Hepatocyte (in vitro differentiated cells): ENCODE measurements around the gene XPA. TPM values are rescaled to one million over a fixed set of nuclear protein-coding genes. Genes with fewer than 3 reads are reported as not detected.

Experiments used
- DNase-seq: peaks from one replicate; pipeline ENCODE4 v3.0.0-alpha.2; 2016; ENCODE audit warnings: low spot score
- H2AFZ ChIP-seq: fragments of 200-600 bp; sonication (generic); 2 replicates; pipeline ENCODE4 v1.6.0; 2016; ENCODE audit warnings: antibody characterized with exemption, mild to moderate bottlenecking
- H3K27ac ChIP-seq: fragments of 200-600 bp; sonication (generic); 2 replicates; pipeline ENCODE4 v1.5.1; 2016; ENCODE audit warnings: mild to moderate bottlenecking
- H3K27me3 ChIP-seq: fragments of 200-600 bp; sonication (generic); 2 replicates; pipeline ENCODE4 v1.6.1; 2016
- H3K36me3 ChIP-seq: fragments of 200-600 bp; sonication (generic); replicated peaks from 2 replicates; pipeline ENCODE4 v1.5.1; 2016; ENCODE audit warnings: low read depth; ENCODE audit not compliant: insufficient read depth
- H3K4me1 ChIP-seq: fragments of 200-600 bp; sonication (generic); 2 replicates; pipeline ENCODE4 v1.5.1; 2016; ENCODE audit warnings: mild to moderate bottlenecking, moderate library complexity; ENCODE audit not compliant: insufficient read depth
- H3K4me2 ChIP-seq: fragments of 200-600 bp; sonication (generic); 2 replicates; pipeline ENCODE4 v1.6.0; 2016
- H3K4me3 ChIP-seq: fragments of 200-600 bp; sonication (generic); 2 replicates; pipeline ENCODE4 v1.5.1; 2016; ENCODE audit warnings: mild to moderate bottlenecking
- H3K79me2 ChIP-seq: fragments of 200-600 bp; sonication (generic); 2 replicates; pipeline ENCODE4 v1.6.0; 2017; ENCODE audit warnings: mild to moderate bottlenecking
- H3K9me2 ChIP-seq: fragments of 200-600 bp; sonication (generic); replicated peaks from 2 replicates; pipeline ENCODE4 v1.6.0; 2017; ENCODE audit warnings: mild to moderate bottlenecking; ENCODE audit not compliant: insufficient read depth
- H3K9me3 ChIP-seq: fragments of 200-600 bp; sonication (generic); 2 replicates; pipeline ENCODE4 v1.5.1; 2016; ENCODE audit warnings: low read depth, mild to moderate bottlenecking
- H4K20me1 ChIP-seq: fragments of 200-600 bp; sonication (generic); 2 replicates; pipeline ENCODE4 v1.6.0; 2016; ENCODE audit warnings: mild to moderate bottlenecking; ENCODE audit not compliant: insufficient read depth, poor library complexity, severe bottlenecking
- CTCF ChIP-seq: fragments of 200-600 bp; sonication (generic); IDR thresholded peaks from 2 replicates; pipeline ENCODE4 v1.5.1; 2016; ENCODE audit warnings: antibody characterized with exemption, mild to moderate bottlenecking; ENCODE audit not compliant: poor library complexity
- EZH2 ChIP-seq: fragments of 200-600 bp; sonication (generic); IDR thresholded peaks from 2 replicates; pipeline ENCODE4 v1.6.1; 2016; ENCODE audit warnings: antibody characterized with exemption, mild to moderate bottlenecking, borderline replicate concordance
- EZH2phosphoT487 ChIP-seq: fragments of 200-600 bp; sonication (generic); IDR thresholded peaks from one replicate; pipeline ENCODE4 v1.6.1; 2018; ENCODE audit warnings: antibody characterized with exemption, mild to moderate bottlenecking, low read depth, moderate library complexity; ENCODE audit not compliant: unreplicated experiment, severe bottlenecking
- WGBS: methylation state at CpG from one replicate; pipeline ENCODE4 v1.1.6; 2016; ENCODE audit warnings: low lambda C conversion rate; ENCODE audit errors: missing lambda C conversion rate; 5-methylcytosine and 5-hydroxymethylcytosine counted together
- polyA plus RNA-seq: library from polyadenylated mRNA; unstranded; fragments of >200 nt; fragmentation: Nextera tagmentation; extraction: Ambion mirVana; gene quantifications from 2 replicates; pipeline ENCODE4 v1.2.1, GENCODE V29; 2016
- total RNA-seq: library from RNA; depleted of rRNA; stranded (reverse); fragments of >200 nt; gene quantifications from 2 replicates; pipeline ENCODE4 v1.2.3, GENCODE V29; 2014

XPA gene
- total and polyA plus RNA-seq, 2 experiments from 2014 or later, result 12.6 to 18.5 TPM

GRCh38 chr9:97723819-97724218 lies 26.7 kb upstream of the XPA start:
- Histone ChIP-seq H3K9me2 (no peaks in the 10 kb centered on the region), H4K20me1 (no peaks in the 10 kb centered on the region), H3K27me3 (no peaks in the 10 kb centered on the region), H3K9me3 (no peaks in the 10 kb centered on the region), H3K79me2 (no peaks in the 10 kb centered on the region), H3K4me1 (no peaks in the 10 kb centered on the region), H3K36me3 (no peaks in the 10 kb centered on the region), H3K4me2 (no peak overlapping the region), H3K4me3 (no peak overlapping the region), H2AFZ (no peak overlapping the region), H3K27ac (no peak overlapping the region)
- DNase-seq, result no peak
- no peak for TF ChIP-seq CTCF
- no peak for TF ChIP-seq EZH2
- no peak for TF ChIP-seq EZH2phosphoT487
- 83% methylated on average over 2 of the region's 2 CpGs for WGBS

- Histone ChIP-seq H4K20me1 (no peaks in the 10 kb centered on the region), H3K9me2 (no peaks in the 10 kb centered on the region)
- WGBS, result 49% methylated on average over 2 of the region's 2 CpGs
Observed at GRCh38 chr9:97722331-97722730, 25.2 kb upstream of the XPA start.

GRCh38 chr9:97721396-97721795 lies 24.3 kb upstream of the XPA start:
- Histone ChIP-seq H3K4me2 (no peak overlapping the region), H3K9me3 (no peaks in the 10 kb centered on the region), H3K4me1 (no peaks in the 10 kb centered on the region), H3K79me2 (no peaks in the 10 kb centered on the region), H3K9me2 (no peaks in the 10 kb centered on the region), H3K4me3 (no peak overlapping the region), H4K20me1 (no peaks in the 10 kb centered on the region), H3K36me3 (no peaks in the 10 kb centered on the region), H2AFZ (no peak overlapping the region), H3K27me3 (no peaks in the 10 kb centered on the region), H3K27ac (no peak overlapping the region)
- no peak for DNase-seq
- WGBS, result 83% methylated on average over 2 of the region's 2 CpGs
- TF ChIP-seq CTCF, result no peak
- TF ChIP-seq EZH2phosphoT487, result no peak
- no peak for TF ChIP-seq EZH2

More at GRCh38 chr9:97722331-97722730, 25.2 kb upstream of the XPA start:
- H3K4me3 ChIP-seq, result no peak overlapping the region
- H2AFZ ChIP-seq, result no peak overlapping the region
- no peaks in the 10 kb centered on the region for H3K27me3 ChIP-seq
- no peaks in the 10 kb centered on the region for H3K9me3 ChIP-seq
- TF ChIP-seq EZH2, result no peak
- TF ChIP-seq EZH2phosphoT487, result no peak
- TF ChIP-seq CTCF, result no peak
- H3K79me2 ChIP-seq, result no peaks in the 10 kb centered on the region
- H3K36me3 ChIP-seq, result no peaks in the 10 kb centered on the region
- DNase-seq, result no peak
- H3K4me1 ChIP-seq, result no peaks in the 10 kb centered on the region
- H3K4me2 ChIP-seq, result no peak overlapping the region
- no peak overlapping the region for H3K27ac ChIP-seq

- DNase-seq, result no peak
- no peak overlapping the region for H3K27ac ChIP-seq
- H3K9me3 ChIP-seq, result no peaks in the 10 kb centered on the region
- H3K36me3 ChIP-seq, result no peaks in the 10 kb centered on the region
- WGBS, result 70% methylated on average over 3 of the region's 3 CpGs
- no peaks in the 10 kb centered on the region for H3K4me1 ChIP-seq
- TF ChIP-seq CTCF (no peak), EZH2 (no peak), EZH2phosphoT487 (no peak)
- H3K4me2 ChIP-seq, result no peak overlapping the region
- H2AFZ ChIP-seq, result no peak overlapping the region
- H3K4me3 ChIP-seq, result no peak overlapping the region
- no peaks in the 10 kb centered on the region for H3K9me2 ChIP-seq
- no peaks in the 10 kb centered on the region for H3K79me2 ChIP-seq
- H3K27me3 ChIP-seq, result no peaks in the 10 kb centered on the region
- H4K20me1 ChIP-seq, result no peaks in the 10 kb centered on the region
Observed at GRCh38 chr9:97717866-97718265, 20.7 kb upstream of the XPA start.
